H9 (cell line): Measurements from ENCODE around the gene DPF3. TPM values are rescaled to one million over a fixed set of nuclear protein-coding genes. Genes with fewer than 3 reads are reported as not detected.

Experiments used
- DNase-seq: peaks from one replicate; pipeline ENCODE4 v3.0.0-alpha.2; 2017
- H2AFZ ChIP-seq: one replicate; pipeline ENCODE4 v1.6.1; 2013; ENCODE audit warnings: mild to moderate bottlenecking, low read length, control low read depth, moderate library complexity
- H2AK5ac ChIP-seq: 2 replicates; pipeline ENCODE4 v1.6.1; 2013; ENCODE audit warnings: low read length, control low read depth, mixed read lengths; ENCODE audit not compliant: insufficient read length
- H2BK120ac ChIP-seq: one replicate; pipeline ENCODE4 v1.6.1; 2013; ENCODE audit warnings: low read depth, mild to moderate bottlenecking, low read length, control low read depth, inconsistent platforms; ENCODE audit not compliant: poor library complexity, severe bottlenecking
- H2BK12ac ChIP-seq: 2 replicates; pipeline ENCODE4 v1.6.1; 2013; ENCODE audit warnings: low read length, control low read depth, mixed read lengths, low read depth; ENCODE audit not compliant: insufficient read length
- H2BK15ac ChIP-seq: 2 replicates; pipeline ENCODE4 v1.6.1; 2013; ENCODE audit warnings: low read depth, low read length, control low read depth
- H2BK20ac ChIP-seq: one replicate; pipeline ENCODE4 v1.6.1; 2013; ENCODE audit warnings: low read depth, mild to moderate bottlenecking, low read length, control low read depth, inconsistent platforms; ENCODE audit not compliant: poor library complexity, severe bottlenecking
- H2BK5ac ChIP-seq: 2 replicates; pipeline ENCODE4 v1.6.1; 2013; ENCODE audit warnings: low read length, control low read depth, mixed read lengths; ENCODE audit not compliant: insufficient read length
- H3K14ac ChIP-seq: 2 replicates; pipeline ENCODE4 v1.6.1; 2013; ENCODE audit warnings: low read length, control low read depth; ENCODE audit not compliant: insufficient read depth
- H3K18ac ChIP-seq: 2 replicates; pipeline ENCODE4 v1.6.1; 2013; ENCODE audit warnings: low read depth, mild to moderate bottlenecking, mixed read lengths, low read length, control low read depth; ENCODE audit not compliant: insufficient read length
- H3K23ac ChIP-seq: 2 replicates; pipeline ENCODE4 v1.6.1; 2013; ENCODE audit warnings: low read length, control low read depth, mixed read lengths, low read depth; ENCODE audit not compliant: insufficient read length
- H3K23me2 ChIP-seq: 2 replicates; pipeline ENCODE4 v1.6.1; 2013; ENCODE audit warnings: low read depth, mild to moderate bottlenecking, mixed read lengths, low read length, control low read depth; ENCODE audit not compliant: insufficient read length, poor library complexity, severe bottlenecking
- H3K27ac ChIP-seq: 2 replicates; pipeline ENCODE4 v1.5.1; 2013; ENCODE audit warnings: low read length, control low read depth, mixed read lengths, low read depth; ENCODE audit not compliant: insufficient read length
- H3K27me3 ChIP-seq: 2 replicates; pipeline ENCODE4 v1.6.1; 2013; ENCODE audit warnings: low read length, control low read depth, inconsistent platforms; ENCODE audit not compliant: insufficient read depth
- H3K4ac ChIP-seq: 2 replicates; pipeline ENCODE4 v1.6.1; 2013; ENCODE audit warnings: low read depth, mild to moderate bottlenecking, control low read depth, inconsistent platforms, low read length, moderate library complexity
- H3K4me1 ChIP-seq: 2 replicates; pipeline ENCODE4 v1.6.1; 2013; ENCODE audit warnings: low read length, control low read depth, inconsistent platforms; ENCODE audit not compliant: insufficient read depth
- H3K4me2 ChIP-seq: 2 replicates; pipeline ENCODE4 v1.6.1; 2013; ENCODE audit warnings: low read length, control low read depth, mixed read lengths; ENCODE audit not compliant: insufficient read length, insufficient read depth
- H3K56ac ChIP-seq: 2 replicates; pipeline ENCODE4 v1.6.1; 2013; ENCODE audit warnings: low read depth, mild to moderate bottlenecking, mixed read lengths, low read length, control low read depth; ENCODE audit not compliant: insufficient read length
- H3K79me1 ChIP-seq: 2 replicates; pipeline ENCODE4 v1.6.1; 2013; ENCODE audit warnings: low read depth, mild to moderate bottlenecking, moderate library complexity, low read length, control low read depth, inconsistent platforms; ENCODE audit not compliant: insufficient read depth, poor library complexity, severe bottlenecking
- H3K79me2 ChIP-seq: 2 replicates; pipeline ENCODE4 v1.6.1; 2013; ENCODE audit warnings: low read length, control low read depth, inconsistent platforms; ENCODE audit not compliant: insufficient read depth
- H3K9ac ChIP-seq: 2 replicates; pipeline ENCODE4 v1.6.1; 2013; ENCODE audit warnings: low read length, control low read depth, mixed read lengths; ENCODE audit not compliant: insufficient read length; ENCODE audit errors: extremely low read depth
- H3K9me3 ChIP-seq: one replicate; pipeline ENCODE4 v1.6.1; 2013; ENCODE audit warnings: low read depth, low read length, inconsistent platforms; ENCODE audit not compliant: control insufficient read depth
- H3T11ph ChIP-seq: one replicate; pipeline ENCODE4 v1.6.1; 2013; ENCODE audit warnings: mild to moderate bottlenecking, low read length, control low read depth, inconsistent platforms
- H4K20me1 ChIP-seq: one replicate; pipeline ENCODE4 v1.6.1; 2013; ENCODE audit not compliant: control insufficient read depth, insufficient read length, insufficient read depth
- H4K5ac ChIP-seq: 2 replicates; pipeline ENCODE4 v1.6.1; 2013; ENCODE audit warnings: low read depth, mild to moderate bottlenecking, mixed read lengths, low read length, control low read depth; ENCODE audit not compliant: insufficient read length
- H4K8ac ChIP-seq: replicated peaks from 2 replicates; pipeline ENCODE4 v1.6.1; 2013; ENCODE audit warnings: low read length, control low read depth, mixed read lengths, low read depth; ENCODE audit not compliant: insufficient read length
- H4K91ac ChIP-seq: 2 replicates; pipeline ENCODE4 v1.6.1; 2013; ENCODE audit warnings: low read depth, mild to moderate bottlenecking, moderate library complexity, mixed read lengths, low read length, control low read depth; ENCODE audit not compliant: insufficient read length
- H3K27ac Mint-ChIP-seq, 3 experiments: 2 replicates in 2 of 3; 3 replicates in 1 of 3; pipeline ENCODE4 v1.8.0; 2020 to 2021; ENCODE audit warnings: mixed read lengths in 3 of 3, mild to moderate bottlenecking in 1 of 3, moderate library complexity in 1 of 3
- H3K27me3 Mint-ChIP-seq: 2 replicates; pipeline ENCODE4 v1.8.0; 2021; ENCODE audit warnings: low read depth, mild to moderate bottlenecking, moderate library complexity, mixed read lengths
- H3K36me3 Mint-ChIP-seq, 3 experiments: 2 replicates in 2 of 3; 3 replicates in 1 of 3; pipeline ENCODE4 v1.8.0; 2020 to 2021; ENCODE audit warnings: low read depth in 3 of 3, mixed read lengths in 3 of 3; ENCODE audit not compliant: insufficient read depth in 1 of 3
- H3K4me1 Mint-ChIP-seq, 2 experiments: 2 replicates each; pipeline ENCODE4 v1.8.0; 2020; ENCODE audit warnings: mixed read lengths in 2 of 2
- H3K4me3 Mint-ChIP-seq, 2 experiments: 2 replicates in 1 of 2; 3 replicates in 1 of 2; pipeline ENCODE4 v1.8.0; 2020 to 2021; ENCODE audit warnings: mild to moderate bottlenecking in 2 of 2, mixed read lengths in 2 of 2, moderate library complexity in 1 of 2
- H3K9me3 Mint-ChIP-seq, 2 experiments: 2 replicates in 1 of 2; 3 replicates in 1 of 2; pipeline ENCODE4 v1.8.0; 2020; ENCODE audit warnings: mild to moderate bottlenecking in 2 of 2, mixed read lengths in 2 of 2, moderate library complexity in 1 of 2
- WGBS: extraction: QIAGEN DNeasy Blood & Tissue Kit; methylation state at CpG from one replicate; pipeline ENCODE4 v1.1.7; 2013; ENCODE audit warnings: missing lambda C conversion rate, low lambda C conversion rate, mixed read lengths; ENCODE audit not compliant: insufficient read length; ENCODE audit errors: extremely low coverage; 5-methylcytosine and 5-hydroxymethylcytosine counted together
- total RNA-seq: library from RNA; stranded (reverse); gene quantifications from 2 replicates; pipeline ENCODE4 v1.2.1, GENCODE V29; 2021
- TF ChIP-seq, protein P1 (sequence below): fragments of 200-600 bp; sonication (generic); conservative IDR thresholded peaks from 3 replicates; pipeline ENCODE4 v1.8.0; 2021; ENCODE audit warnings: antibody characterized with exemption, mild to moderate bottlenecking

The DPF3 gene
- total RNA-seq, 1 experiment from 2014 or later = not detected

DNA sequence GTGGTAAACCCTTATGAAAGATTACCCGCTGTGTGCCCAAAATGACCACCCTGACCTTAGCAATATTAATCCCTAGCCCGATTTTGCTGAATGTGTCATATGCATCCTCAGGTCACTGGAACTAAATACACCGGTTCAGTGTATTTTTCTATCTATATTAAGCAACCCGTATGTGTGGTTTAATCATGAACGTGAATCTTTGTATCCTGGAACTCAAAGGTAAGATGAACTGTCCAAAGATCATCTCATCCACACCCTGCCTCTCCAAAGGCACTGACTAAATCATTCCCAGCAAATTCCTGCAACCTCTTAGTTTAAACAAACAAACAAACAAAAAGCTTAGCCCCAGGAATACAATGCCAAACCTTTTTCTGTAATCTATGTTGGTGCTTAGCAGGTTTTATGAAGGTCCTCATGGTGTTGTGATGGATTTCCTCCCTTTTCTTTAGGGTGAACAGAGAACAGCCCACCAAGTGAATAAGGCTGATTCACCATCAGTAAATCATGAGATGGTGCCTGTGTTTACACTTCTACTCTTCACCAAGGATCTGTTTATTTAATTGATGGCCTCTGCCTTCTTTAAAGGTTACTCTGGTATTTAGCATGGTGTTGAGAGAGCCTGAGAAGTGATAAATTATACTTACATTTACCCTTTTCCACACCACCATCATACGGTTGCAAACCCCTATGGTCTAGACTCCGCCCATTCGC lies 298.6 kb downstream of the DPF3 start:
- no peak overlapping the region for H4K8ac ChIP-seq
- H3K18ac ChIP-seq = no peak overlapping the region
- DNase-seq = no peak
- no peak overlapping the region for H3K56ac ChIP-seq
- H2BK15ac ChIP-seq = no peak overlapping the region
- H3K4me2 ChIP-seq = no peak overlapping the region
- Mint-ChIP-seq H3K36me3 (no peaks in the 10 kb centered on the region), H3K27ac (no peak overlapping the region), H3K27me3 (no peaks in the 10 kb centered on the region), H3K4me1 (peaks cover 13 to 14% of the 10 kb centered on the region in 2 experiments), H3K4me3 (no peak overlapping the region), H3K9me3 (no peaks in the 10 kb centered on the region)
- H3K23me2 ChIP-seq = no peaks in the 10 kb centered on the region
- H3K79me1 ChIP-seq = no peaks in the 10 kb centered on the region
- no CpG with 5 or more reads among the region's 8 CpGs for WGBS
- TF ChIP-seq, protein P1, sequence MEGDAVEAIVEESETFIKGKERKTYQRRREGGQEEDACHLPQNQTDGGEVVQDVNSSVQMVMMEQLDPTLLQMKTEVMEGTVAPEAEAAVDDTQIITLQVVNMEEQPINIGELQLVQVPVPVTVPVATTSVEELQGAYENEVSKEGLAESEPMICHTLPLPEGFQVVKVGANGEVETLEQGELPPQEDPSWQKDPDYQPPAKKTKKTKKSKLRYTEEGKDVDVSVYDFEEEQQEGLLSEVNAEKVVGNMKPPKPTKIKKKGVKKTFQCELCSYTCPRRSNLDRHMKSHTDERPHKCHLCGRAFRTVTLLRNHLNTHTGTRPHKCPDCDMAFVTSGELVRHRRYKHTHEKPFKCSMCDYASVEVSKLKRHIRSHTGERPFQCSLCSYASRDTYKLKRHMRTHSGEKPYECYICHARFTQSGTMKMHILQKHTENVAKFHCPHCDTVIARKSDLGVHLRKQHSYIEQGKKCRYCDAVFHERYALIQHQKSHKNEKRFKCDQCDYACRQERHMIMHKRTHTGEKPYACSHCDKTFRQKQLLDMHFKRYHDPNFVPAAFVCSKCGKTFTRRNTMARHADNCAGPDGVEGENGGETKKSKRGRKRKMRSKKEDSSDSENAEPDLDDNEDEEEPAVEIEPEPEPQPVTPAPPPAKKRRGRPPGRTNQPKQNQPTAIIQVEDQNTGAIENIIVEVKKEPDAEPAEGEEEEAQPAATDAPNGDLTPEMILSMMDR = no peak
- no peak overlapping the region for H3K23ac ChIP-seq
- no peak overlapping the region for H2BK5ac ChIP-seq
- no peak overlapping the region for H3K14ac ChIP-seq
- H4K91ac ChIP-seq = no peak overlapping the region
- H3K27me3 ChIP-seq = no peaks in the 10 kb centered on the region
- no peak overlapping the region for H4K5ac ChIP-seq
- H2AFZ ChIP-seq = no peak overlapping the region
- H2BK12ac ChIP-seq = no peak overlapping the region
- H3K27ac ChIP-seq = no peak overlapping the region
- no peak overlapping the region for H3K4ac ChIP-seq
- no peaks in the 10 kb centered on the region for H3K79me2 ChIP-seq
- no peaks in the 10 kb centered on the region; the same call in 1 of the 2 replicates for H3K4me1 ChIP-seq
- H3T11ph ChIP-seq = no peak overlapping the region
- H2BK20ac ChIP-seq = no peak overlapping the region
- no peak overlapping the region for H3K9ac ChIP-seq
- no peak overlapping the region for H2BK120ac ChIP-seq
- no peaks in the 10 kb centered on the region for H4K20me1 ChIP-seq
- H3K9me3 ChIP-seq = no peaks in the 10 kb centered on the region
- no peak overlapping the region for H2AK5ac ChIP-seq
